ENCODE data around the gene TRIM54.
"Not testable (repeated sequence)": the region's sequence is repeated elsewhere in the genome, so short reads cannot be mapped to it uniquely, and the experiment has no call there.

Gene TRIM54

DNA sequence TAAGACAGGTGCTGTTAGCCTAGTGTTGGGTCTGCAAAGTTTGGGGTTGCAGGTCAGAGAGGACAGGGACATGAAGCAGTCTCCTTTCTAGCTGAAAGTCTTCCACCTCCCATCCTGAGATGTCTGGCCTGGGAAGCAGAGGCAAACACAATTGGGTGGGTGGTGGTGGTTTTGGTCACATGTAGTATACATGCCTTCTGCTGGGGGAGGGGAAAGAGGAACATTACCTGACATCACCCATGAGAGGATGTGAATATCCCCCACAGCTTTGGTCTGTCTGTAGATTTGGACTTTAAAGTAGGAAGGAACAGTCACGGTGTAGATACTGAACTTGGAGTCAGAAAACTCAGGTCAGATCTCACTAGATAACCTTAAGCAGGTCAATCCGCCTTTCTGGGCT, 11.6 kb upstream of the TRIM54 start:
- Histone ChIP-seq H3K9me3 (ENCODE audit: control extremely low read depth in 1 of 5, control insufficient read depth in 4 of 5, insufficient read depth in 2 of 5, low read depth in 1 of 5, low read length in 4 of 5) (no peaks in the 10 kb centered on the region), H3K4me3 (ENCODE audit: control insufficient read depth in 1 of 7, extremely low read depth in 1 of 7, insufficient read depth in 4 of 7, low read depth in 2 of 7, low read length in 6 of 7) (no peak overlapping the region), H3K27me3 (replicated peaks in 2 of 5; ENCODE audit: control insufficient read depth in 4 of 5, insufficient read depth in 5 of 5, low read length in 4 of 5) (peaks cover 2 to 15% (median 7%) of the 10 kb centered on the region in 5 experiments), H3K4me1 (ENCODE audit: control extremely low read depth in 1 of 4, control insufficient read depth in 4 of 4, insufficient read depth in 4 of 4, low read length in 3 of 4) (peaks cover 0 to 5% (median 2%) of the 10 kb centered on the region in 4 experiments), H3K36me3 (ENCODE audit: control insufficient read depth in 4 of 4, insufficient read depth in 4 of 4, low read length in 3 of 4) (no peaks in the 10 kb centered on the region), H3K27ac (ENCODE audit: insufficient read depth in 1 of 2, low read depth in 1 of 2, low read length in 2 of 2, poor library complexity in 1 of 2, severe bottlenecking in 2 of 2) (no peak overlapping the region)
- ChIA-PET POLR2A (no interaction called here), CTCF (interaction anchor here (0.9 to 2.8 kb wide), 4 partner anchors 9 to 17 kb away, joined by 3 to 9 read pairs (median 6); partner anchors contain the start of gene TRIM54)
- peak in 2 of 3 donors; percentile 15 to 20 for DNase-seq
- WGBS (ENCODE audit: insufficient coverage): 59% methylated on average over 2 of the region's 2 CpGs

DNA sequence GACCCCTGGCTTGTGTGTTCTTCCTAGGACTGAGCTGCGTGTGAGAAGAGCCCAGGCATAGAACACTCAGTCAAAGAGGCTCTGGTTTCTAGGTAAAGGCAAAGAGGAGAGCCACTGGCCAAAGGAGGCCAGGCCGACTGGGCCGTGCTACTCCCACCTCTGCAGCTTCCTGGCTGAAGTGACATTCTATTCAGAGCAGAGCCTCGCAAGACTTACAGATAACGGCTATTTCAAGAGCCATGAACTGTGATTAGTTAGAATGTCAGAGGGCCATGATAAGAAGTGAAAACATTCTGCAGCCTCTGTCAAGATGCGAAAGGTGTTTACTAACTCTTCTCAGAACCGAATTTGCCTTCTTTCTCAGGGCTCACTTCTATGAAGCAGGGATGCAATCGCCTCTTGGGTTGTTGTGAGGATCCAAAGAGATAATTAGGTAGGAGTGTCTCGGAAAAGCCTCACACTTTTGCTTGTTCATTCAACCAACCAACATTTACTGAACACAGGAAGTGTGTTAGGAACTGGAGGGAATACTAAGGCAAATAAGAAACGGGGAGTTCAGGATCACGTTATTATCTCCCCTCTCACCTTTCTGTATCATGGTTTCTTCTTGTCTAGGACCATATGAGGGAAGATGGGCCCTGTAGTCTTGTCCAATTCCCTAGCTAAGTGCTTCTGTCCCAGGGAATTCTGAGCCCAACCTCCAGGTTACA, 10.4 kb upstream of the TRIM54 start:
- ChIA-PET CTCF (interaction anchor here (1.0 to 3.0 kb wide), 8 partner anchors 8 to 23 kb away, joined by 3 to 25 read pairs (median 6); partner anchors contain the start of genes SLC30A3 and TRIM54), POLR2A (no interaction called here)
- Histone ChIP-seq H3K4me3 (ENCODE audit: control insufficient read depth in 1 of 7, extremely low read depth in 1 of 7, insufficient read depth in 4 of 7, low read depth in 2 of 7, low read length in 6 of 7) (no peak overlapping the region), H3K27me3 (replicated peaks in 2 of 5; ENCODE audit: control insufficient read depth in 4 of 5, insufficient read depth in 5 of 5, low read length in 4 of 5) (peaks cover 0 to 5% (median 2%) of the 10 kb centered on the region in 5 experiments), H3K4me1 (ENCODE audit: control extremely low read depth in 1 of 4, control insufficient read depth in 4 of 4, insufficient read depth in 4 of 4, low read length in 3 of 4) (peaks cover 0 to 5% (median 2%) of the 10 kb centered on the region in 4 experiments), H3K27ac (ENCODE audit: insufficient read depth in 1 of 2, low read depth in 1 of 2, low read length in 2 of 2, poor library complexity in 1 of 2, severe bottlenecking in 2 of 2) (no peak overlapping the region), H3K9me3 (ENCODE audit: control extremely low read depth in 1 of 5, control insufficient read depth in 4 of 5, insufficient read depth in 2 of 5, low read depth in 1 of 5, low read length in 4 of 5) (no peaks in the 10 kb centered on the region), H3K36me3 (ENCODE audit: control insufficient read depth in 4 of 4, insufficient read depth in 4 of 4, low read length in 3 of 4) (no peaks in the 10 kb centered on the region)
- no peak for DNase-seq
- WGBS (ENCODE audit: insufficient coverage): 96% methylated on average over 6 of the region's 11 CpGs

DNA sequence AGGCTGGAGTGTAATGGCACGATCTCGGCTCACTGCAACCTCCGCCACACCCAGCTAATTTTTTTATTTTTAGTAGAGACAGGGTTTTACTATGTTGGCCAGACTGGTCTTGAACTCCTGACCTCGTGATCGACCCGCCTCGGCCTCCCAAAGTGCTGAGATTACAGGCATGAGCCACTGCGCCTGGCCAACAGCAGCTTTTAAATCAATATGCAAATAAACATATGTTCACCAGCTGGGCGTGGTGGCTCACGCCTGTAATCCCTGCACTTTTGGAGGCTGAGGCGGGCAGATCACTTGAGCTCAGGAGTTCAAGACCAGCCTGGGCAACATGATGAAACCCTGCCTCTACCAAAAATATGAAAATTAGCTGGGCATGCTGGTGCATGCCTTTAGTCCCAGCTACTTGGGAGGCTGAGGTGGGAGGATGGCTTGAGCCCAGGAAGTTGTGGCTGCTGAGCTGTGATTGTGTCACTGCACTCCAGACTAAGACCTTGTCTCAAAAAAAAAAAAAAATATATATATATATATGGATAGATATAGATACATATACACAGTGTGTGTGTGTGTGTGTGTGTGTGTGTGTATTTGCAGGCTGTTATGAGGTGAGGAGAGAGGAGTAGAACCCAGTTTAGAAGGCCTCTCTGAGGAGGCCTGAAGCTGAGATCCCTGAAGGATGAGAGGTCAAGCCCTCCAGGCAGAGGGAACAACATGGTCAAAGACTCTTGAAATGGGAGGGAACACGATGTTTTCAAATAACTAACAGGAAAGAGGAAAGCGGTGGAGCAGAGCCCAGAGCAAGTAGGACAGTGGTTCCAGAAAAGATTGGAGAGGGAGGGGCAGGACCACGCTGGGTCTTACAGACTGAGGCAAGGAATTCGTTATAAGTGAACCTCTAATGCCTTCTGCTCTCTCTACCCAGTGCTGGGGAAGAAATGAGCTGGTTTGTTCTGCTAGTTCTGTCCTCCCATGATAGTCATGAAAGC, 9.4 kb upstream of the TRIM54 start:
- POLR2A ChIA-PET; H3K9me3 ChIP-seq (ENCODE audit: control extremely low read depth in 1 of 5, control insufficient read depth in 4 of 5, insufficient read depth in 2 of 5, low read depth in 1 of 5, low read length in 4 of 5); H3K4me1 ChIP-seq (ENCODE audit: control extremely low read depth in 1 of 4, control insufficient read depth in 4 of 4, insufficient read depth in 4 of 4, low read length in 3 of 4); H3K4me3 ChIP-seq (ENCODE audit: control insufficient read depth in 1 of 7, extremely low read depth in 1 of 7, insufficient read depth in 4 of 7, low read depth in 2 of 7, low read length in 6 of 7); H3K27me3 ChIP-seq (replicated peaks in 2 of 5; ENCODE audit: control insufficient read depth in 4 of 5, insufficient read depth in 5 of 5, low read length in 4 of 5); H3K27ac ChIP-seq (ENCODE audit: insufficient read depth in 1 of 2, low read depth in 1 of 2, low read length in 2 of 2, poor library complexity in 1 of 2, severe bottlenecking in 2 of 2); H3K36me3 ChIP-seq (ENCODE audit: control insufficient read depth in 4 of 4, insufficient read depth in 4 of 4, low read length in 3 of 4); DNase-seq: not testable (repeated sequence)
- WGBS (ENCODE audit: insufficient coverage): 96% methylated on average over 11 of the region's 15 CpGs
- CTCF ChIA-PET: interaction anchor here (1.0 to 3.0 kb wide), 6 partner anchors 9 to 30 kb away, joined by 3 to 25 read pairs (median 7); partner anchors contain the start of genes SLC30A3 and TRIM54

DNA sequence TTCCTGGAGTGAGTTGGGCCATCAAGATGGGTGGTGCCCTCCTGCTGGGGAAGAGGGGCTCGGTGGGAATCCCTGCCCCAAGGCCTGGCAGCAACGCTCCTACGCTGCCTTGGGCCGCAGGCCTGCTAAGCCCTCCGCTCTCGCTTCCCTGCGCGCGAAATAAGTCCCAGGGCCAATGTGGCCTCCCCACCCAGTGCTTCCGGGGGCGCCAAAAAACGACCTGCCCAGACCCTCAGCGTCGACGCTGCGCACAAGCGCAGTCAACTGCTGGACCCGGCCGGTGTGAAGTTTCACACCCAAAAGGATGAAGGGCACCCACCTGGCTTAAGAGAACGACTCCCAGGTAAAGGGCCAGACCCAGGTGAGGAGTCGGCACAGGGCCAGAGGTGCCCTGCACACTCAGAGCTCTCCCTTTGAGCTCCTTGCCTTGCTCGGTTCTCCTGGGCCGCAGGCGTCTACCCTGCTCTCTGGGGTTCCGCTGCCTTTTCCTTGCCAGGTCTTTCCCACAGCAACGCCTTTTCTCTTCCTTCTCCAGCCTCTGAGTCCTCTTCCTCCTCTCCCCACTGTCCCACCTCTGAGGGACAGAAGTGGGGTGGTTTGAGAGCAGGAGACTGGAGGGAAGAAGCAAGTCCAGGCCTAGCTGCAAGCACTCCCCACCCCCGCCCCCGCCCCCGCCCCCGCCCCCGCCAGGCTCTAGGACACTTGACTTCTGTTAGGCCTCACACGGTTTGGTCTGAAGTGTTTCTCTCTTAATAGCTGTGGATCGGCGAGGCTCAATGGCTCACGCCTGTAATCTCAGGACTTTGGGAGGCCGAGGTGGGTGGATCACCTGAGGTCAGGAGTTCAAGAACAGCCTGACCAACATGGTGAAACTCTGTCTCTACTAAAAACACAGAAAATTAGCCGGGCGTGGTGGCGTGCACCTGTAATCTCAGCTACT, 6.7 kb upstream of the TRIM54 start, which contains the start of gene DNAJC5G:
DNAJC5G (plus strand) TSS at position 223 of the 940 bp plus-strand sequence. CDS start 1,296 bp downstream, outside the sequence.
- H3K27me3 ChIP-seq (replicated peaks in 2 of 5; ENCODE audit: control insufficient read depth in 4 of 5, insufficient read depth in 5 of 5, low read length in 4 of 5): peaks cover 0 to 7% (median 0%) of the 10 kb centered on the region in 5 experiments
- DNase-seq: no peak
- H3K36me3 ChIP-seq (ENCODE audit: control insufficient read depth in 4 of 4, insufficient read depth in 4 of 4, low read length in 3 of 4): no peaks in the 10 kb centered on the region
- H3K4me1 ChIP-seq (ENCODE audit: control extremely low read depth in 1 of 4, control insufficient read depth in 4 of 4, insufficient read depth in 4 of 4, low read length in 3 of 4): peaks cover 0 to 4% (median 2%) of the 10 kb centered on the region in 4 experiments
- 95% methylated on average over 32 of the region's 39 CpGs for WGBS (ENCODE audit: insufficient coverage)
- H3K4me3 ChIP-seq (ENCODE audit: control insufficient read depth in 1 of 7, extremely low read depth in 1 of 7, insufficient read depth in 4 of 7, low read depth in 2 of 7, low read length in 6 of 7): no peak within 1 kb of the TSS
- ChIA-PET CTCF (interaction anchor here (1.0 to 10.9 kb wide), 4 partner anchors 10 to 28 kb away, joined by 3 to 119 read pairs (median 4); partner anchors contain the start of gene SLC30A3), POLR2A (interaction anchor here (0.6 kb wide), 1 partner anchor 101 kb away, joined by 3 read pairs; no protein-coding TSS in a partner anchor)
- H3K27ac ChIP-seq (ENCODE audit: insufficient read depth in 1 of 2, low read depth in 1 of 2, low read length in 2 of 2, poor library complexity in 1 of 2, severe bottlenecking in 2 of 2): no peak within 1 kb of the TSS
- H3K9me3 ChIP-seq (ENCODE audit: control extremely low read depth in 1 of 5, control insufficient read depth in 4 of 5, insufficient read depth in 2 of 5, low read depth in 1 of 5, low read length in 4 of 5): no peaks in the 10 kb centered on the region

DNA sequence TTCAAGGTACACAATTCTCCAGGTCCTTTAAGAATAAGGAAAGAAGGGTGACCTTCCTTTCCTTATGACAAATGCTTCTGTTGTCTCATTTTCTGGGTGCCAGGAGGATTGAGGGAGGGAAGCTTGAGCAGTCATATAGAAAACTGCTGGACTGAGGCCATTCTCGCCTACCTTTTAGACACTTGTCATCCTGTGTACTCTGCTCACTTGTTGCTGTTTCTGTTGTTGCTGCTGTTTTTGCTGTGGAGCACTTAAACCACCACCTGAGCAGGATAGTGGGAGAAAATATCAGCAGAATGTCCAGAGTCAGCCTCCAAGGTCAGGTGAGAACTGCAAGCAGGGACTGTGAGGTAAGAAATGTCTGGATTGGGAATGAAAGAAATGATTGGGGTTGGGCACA, 4.2 kb upstream of the TRIM54 start:
- CTCF ChIA-PET: interaction anchor here (2.2 to 10.9 kb wide), 6 partner anchors 7 to 36 kb away, joined by 6 to 119 read pairs (median 30); partner anchors contain the start of gene SLC30A3
- Histone ChIP-seq H3K4me1 (ENCODE audit: control extremely low read depth in 1 of 4, control insufficient read depth in 4 of 4, insufficient read depth in 4 of 4, low read length in 3 of 4) (no peaks in the 10 kb centered on the region), H3K4me3 (ENCODE audit: control insufficient read depth in 1 of 7, extremely low read depth in 1 of 7, insufficient read depth in 4 of 7, low read depth in 2 of 7, low read length in 6 of 7) (no peak overlapping the region), H3K27me3 (replicated peaks in 2 of 5; ENCODE audit: control insufficient read depth in 4 of 5, insufficient read depth in 5 of 5, low read length in 4 of 5) (peaks cover 0 to 9% (median 0%) of the 10 kb centered on the region in 5 experiments), H3K9me3 (ENCODE audit: control extremely low read depth in 1 of 5, control insufficient read depth in 4 of 5, insufficient read depth in 2 of 5, low read depth in 1 of 5, low read length in 4 of 5) (no peaks in the 10 kb centered on the region), H3K27ac (ENCODE audit: insufficient read depth in 1 of 2, low read depth in 1 of 2, low read length in 2 of 2, poor library complexity in 1 of 2, severe bottlenecking in 2 of 2) (no peak overlapping the region), H3K36me3 (ENCODE audit: control insufficient read depth in 4 of 4, insufficient read depth in 4 of 4, low read length in 3 of 4) (no peaks in the 10 kb centered on the region)
- 100% methylated on average over 1 of the region's 1 CpG for WGBS (ENCODE audit: insufficient coverage)
- no peak for DNase-seq
- POLR2A ChIA-PET: no interaction called here

DNA sequence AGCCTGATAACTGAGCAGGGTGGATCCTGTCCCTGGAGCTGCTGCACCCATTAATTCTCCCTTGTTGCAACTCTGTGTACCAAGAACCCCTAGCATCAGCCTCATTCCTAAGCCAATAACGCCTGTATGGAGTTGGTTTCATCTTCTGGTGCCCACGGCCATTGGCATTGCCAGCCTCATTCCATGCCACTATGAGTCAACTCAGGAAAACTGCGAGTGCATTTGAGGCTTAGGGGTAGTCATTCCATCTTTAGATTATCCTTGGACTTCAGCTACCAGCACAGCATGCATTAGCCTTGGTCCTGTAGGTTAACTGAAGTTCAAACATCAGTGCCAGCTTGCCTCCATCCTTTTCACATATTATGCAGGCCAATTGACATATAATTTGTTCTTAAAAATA, 1.4 kb upstream of the TRIM54 start:
- Histone ChIP-seq H3K4me1 (ENCODE audit: control extremely low read depth in 1 of 4, control insufficient read depth in 4 of 4, insufficient read depth in 4 of 4, low read length in 3 of 4) (no peaks in the 10 kb centered on the region), H3K36me3 (ENCODE audit: control insufficient read depth in 4 of 4, insufficient read depth in 4 of 4, low read length in 3 of 4) (no peaks in the 10 kb centered on the region), H3K9me3 (ENCODE audit: control extremely low read depth in 1 of 5, control insufficient read depth in 4 of 5, insufficient read depth in 2 of 5, low read depth in 1 of 5, low read length in 4 of 5) (no peaks in the 10 kb centered on the region), H3K27ac (ENCODE audit: insufficient read depth in 1 of 2, low read depth in 1 of 2, low read length in 2 of 2, poor library complexity in 1 of 2, severe bottlenecking in 2 of 2) (no peak overlapping the region), H3K4me3 (ENCODE audit: control insufficient read depth in 1 of 7, extremely low read depth in 1 of 7, insufficient read depth in 4 of 7, low read depth in 2 of 7, low read length in 6 of 7) (no peak overlapping the region), H3K27me3 (replicated peaks in 2 of 5; ENCODE audit: control insufficient read depth in 4 of 5, insufficient read depth in 5 of 5, low read length in 4 of 5) (peaks cover 0 to 5% (median 0%) of the 10 kb centered on the region in 5 experiments)
- WGBS (ENCODE audit: insufficient coverage): 96% methylated on average over 3 of the region's 3 CpGs
- POLR2A ChIA-PET: interaction anchor here (1.2 kb wide), 1 partner anchor 18 kb away, joined by 4 read pairs; no protein-coding TSS in a partner anchor
- no peak for DNase-seq
- CTCF ChIA-PET: interaction anchor here (1.1 to 10.9 kb wide), 13 partner anchors 8 to 194 kb away, joined by 3 to 119 read pairs (median 8); partner anchors contain the start of genes KHK and SLC30A3

All from common myeloid progenitor, CD34-positive (primary cell).